GM12875 (cell line): ENCODE results near the gene OR13D1.
"Not testable (repeated sequence)": the region's sequence is repeated elsewhere in the genome, so short reads cannot be mapped to it uniquely, and the experiment has no call there.

Experiments used
- H3K4me3 ChIP-seq: one replicate; pipeline ENCODE4 v1.5.1; 2011; ENCODE audit warnings: low read depth, low read length, control low read depth
- TF ChIP-seq, protein P1 (sequence below): IDR thresholded peaks from 2 replicates; pipeline ENCODE4 v1.5.1; 2011; ENCODE audit warnings: low read depth, mild to moderate bottlenecking, control low read depth, inconsistent platforms, low read length, moderate library complexity, borderline replicate concordance; ENCODE audit not compliant: insufficient read depth

The OR13D1 gene, protein sequence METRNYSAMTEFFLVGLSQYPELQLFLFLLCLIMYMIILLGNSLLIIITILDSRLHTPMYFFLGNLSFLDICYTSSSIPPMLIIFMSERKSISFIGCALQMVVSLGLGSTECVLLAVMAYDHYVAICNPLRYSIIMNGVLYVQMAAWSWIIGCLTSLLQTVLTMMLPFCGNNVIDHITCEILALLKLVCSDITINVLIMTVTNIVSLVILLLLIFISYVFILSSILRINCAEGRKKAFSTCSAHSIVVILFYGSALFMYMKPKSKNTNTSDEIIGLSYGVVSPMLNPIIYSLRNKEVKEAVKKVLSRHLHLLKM

DNA sequence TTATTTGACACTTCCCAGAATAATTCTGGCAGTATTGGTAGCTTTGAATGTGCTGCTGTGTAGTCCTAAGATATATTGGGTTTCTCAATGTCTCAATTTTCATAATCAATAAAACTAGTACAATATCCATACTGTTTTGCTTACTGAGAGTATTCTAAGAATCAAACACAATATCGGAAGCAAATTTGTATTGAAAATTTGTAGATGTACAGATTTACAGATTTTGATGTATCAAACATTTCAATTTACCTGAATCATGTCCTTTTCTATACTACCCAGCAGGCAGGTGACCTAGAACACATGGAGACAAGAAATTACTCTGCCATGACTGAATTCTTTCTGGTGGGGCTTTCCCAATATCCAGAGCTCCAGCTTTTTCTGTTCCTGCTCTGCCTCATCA, at the start of gene OR13D1:
Gene OR13D1 (plus strand): TSS at position 301 of the 400 bp plus-strand sequence. CDS start 0 bp downstream, at position 301.
- TF ChIP-seq, protein P1, sequence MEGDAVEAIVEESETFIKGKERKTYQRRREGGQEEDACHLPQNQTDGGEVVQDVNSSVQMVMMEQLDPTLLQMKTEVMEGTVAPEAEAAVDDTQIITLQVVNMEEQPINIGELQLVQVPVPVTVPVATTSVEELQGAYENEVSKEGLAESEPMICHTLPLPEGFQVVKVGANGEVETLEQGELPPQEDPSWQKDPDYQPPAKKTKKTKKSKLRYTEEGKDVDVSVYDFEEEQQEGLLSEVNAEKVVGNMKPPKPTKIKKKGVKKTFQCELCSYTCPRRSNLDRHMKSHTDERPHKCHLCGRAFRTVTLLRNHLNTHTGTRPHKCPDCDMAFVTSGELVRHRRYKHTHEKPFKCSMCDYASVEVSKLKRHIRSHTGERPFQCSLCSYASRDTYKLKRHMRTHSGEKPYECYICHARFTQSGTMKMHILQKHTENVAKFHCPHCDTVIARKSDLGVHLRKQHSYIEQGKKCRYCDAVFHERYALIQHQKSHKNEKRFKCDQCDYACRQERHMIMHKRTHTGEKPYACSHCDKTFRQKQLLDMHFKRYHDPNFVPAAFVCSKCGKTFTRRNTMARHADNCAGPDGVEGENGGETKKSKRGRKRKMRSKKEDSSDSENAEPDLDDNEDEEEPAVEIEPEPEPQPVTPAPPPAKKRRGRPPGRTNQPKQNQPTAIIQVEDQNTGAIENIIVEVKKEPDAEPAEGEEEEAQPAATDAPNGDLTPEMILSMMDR, result no peak
- H3K4me3 ChIP-seq, result no peak within 1 kb of the TSS

DNA sequence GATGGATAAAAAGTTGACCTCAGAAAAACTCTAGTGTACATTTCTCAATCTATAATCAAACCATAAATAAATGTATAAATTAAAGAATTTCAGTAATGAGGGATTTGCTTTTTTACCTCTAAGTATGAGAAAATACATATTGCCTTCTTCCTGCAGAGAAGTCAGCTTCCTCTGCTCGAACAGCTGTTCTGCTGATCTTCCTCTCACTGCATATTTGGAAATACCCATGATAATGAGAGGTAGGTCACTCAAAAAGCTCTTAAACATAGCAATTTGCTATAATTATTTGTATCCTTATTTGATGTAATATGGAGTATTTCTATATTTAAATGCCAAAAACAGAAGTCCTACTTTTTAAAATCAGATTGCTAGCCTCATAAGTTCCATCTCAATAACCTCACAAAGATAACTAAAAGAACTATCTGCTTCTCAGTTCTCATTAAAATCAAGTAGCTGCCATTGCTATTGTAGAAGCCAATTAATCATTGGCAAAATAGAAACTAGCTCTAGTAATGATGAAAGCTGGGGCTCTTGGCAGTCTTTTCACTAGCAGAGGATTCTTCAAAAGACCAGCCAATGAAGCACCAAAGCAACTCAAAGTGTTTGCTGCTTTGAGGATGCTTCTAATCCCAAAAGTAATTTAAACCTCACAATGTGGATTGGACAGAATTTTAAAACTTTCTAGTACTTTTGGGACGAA, 35.7 kb upstream of the OR13D1 start:
- TF ChIP-seq, protein P1, result no peak
- no peak overlapping the region for H3K4me3 ChIP-seq

DNA sequence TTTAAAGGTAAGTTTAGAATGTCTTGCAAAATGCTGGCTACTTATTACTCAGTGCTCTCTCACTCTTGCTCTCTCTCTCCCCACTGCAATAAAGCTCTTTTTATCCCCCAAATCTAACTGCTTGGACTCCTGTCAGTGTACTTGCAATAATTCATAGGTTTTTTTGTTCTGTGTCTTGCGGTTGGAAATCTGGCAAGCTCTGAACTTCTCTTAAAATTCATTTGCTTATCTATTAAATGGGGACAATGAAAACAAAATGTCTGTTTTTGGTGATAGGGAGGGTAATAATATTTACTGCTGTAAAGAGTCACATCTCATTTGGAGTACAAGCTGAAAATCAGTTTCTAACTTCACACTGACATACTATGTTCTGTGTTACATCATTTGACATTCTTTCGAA, 18.7 kb upstream of the OR13D1 start:
- H3K4me3 ChIP-seq, result no peak overlapping the region
- TF ChIP-seq, protein P1, result no peak

DNA sequence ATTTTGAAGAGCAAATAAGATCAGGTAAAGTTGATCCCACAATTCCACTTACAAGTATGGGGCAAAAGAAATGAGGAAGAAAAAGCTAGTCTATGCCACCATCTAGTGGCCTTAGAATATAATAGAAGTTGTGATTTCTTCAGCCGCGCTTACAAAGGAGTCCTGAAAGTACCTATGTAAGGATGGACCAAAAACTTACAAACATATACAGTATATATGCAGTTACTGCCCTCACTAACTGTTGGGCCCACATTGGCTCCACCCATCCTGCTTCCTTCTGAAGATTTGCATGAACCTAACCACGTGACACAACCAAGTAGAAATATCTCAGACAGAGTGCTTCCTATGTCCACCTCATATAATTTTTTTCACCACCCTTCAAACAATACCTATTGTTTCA, 11.7 kb upstream of the OR13D1 start:
- TF ChIP-seq, protein P1, result peak; percentile 22; the same call in 1 of the 2 replicates
- H3K4me3 ChIP-seq, result no peak overlapping the region

DNA sequence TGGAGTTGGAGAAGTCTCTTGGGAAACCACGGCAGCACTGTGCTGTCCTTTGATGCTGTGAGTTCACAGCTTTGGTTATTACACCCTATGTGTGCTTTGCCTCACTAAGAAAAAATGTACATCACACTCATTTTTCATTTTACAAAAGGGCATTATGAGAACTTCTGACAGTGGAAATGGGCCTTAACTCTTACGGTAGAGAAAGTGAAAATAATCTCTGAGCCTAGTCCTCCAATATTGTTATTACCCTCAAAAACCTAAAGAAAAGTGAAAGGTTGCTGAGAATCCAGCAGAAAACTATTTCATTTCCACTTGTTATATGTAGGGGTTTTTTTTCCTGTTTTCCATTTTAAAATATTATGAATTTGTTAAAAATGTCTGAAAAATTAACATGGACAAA, 8.2 kb upstream of the OR13D1 start:
- TF ChIP-seq, protein P1, result no peak
- H3K4me3 ChIP-seq, result no peak overlapping the region

DNA sequence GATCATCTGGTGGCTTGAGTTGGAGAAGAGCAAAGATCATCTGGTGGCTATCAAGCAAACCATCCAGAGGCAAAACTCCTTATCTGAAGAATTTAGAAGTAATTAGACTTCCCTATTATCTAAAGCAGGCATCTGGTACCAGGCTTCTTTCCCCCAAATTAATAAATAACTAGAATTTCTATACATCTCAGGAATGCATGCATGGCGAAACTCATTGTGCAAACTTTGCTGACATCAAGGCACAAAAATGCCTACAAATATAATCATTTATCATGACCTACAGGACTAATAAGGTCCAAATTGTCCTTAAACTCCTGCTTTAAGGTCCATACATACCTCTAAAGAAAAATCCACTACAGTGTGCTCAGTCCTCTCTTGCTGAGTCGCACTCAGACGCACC, 6.0 kb downstream of the OR13D1 start:
- H3K4me3 ChIP-seq, result no peak overlapping the region
- TF ChIP-seq, protein P1, result no peak

DNA sequence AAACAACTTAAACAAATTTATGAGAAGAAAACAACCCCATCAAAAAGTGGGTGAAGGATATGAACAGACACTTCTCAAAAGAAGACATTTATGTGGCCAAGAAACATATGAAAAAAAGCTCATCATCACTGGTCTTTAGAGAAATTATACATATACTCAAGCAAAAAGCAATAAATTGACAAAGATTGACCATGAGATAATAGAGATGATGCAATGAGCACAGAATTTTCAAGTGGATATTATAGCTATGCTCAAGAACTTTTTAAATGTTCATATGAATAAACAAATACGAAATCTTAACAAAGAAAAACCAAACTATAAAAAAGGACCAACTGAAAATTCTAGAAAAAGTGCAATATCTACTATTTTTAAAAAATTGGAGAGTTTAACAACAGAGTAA, 14.4 kb downstream of the OR13D1 start:
- H3K4me3 ChIP-seq, result not testable (repeated sequence)

DNA sequence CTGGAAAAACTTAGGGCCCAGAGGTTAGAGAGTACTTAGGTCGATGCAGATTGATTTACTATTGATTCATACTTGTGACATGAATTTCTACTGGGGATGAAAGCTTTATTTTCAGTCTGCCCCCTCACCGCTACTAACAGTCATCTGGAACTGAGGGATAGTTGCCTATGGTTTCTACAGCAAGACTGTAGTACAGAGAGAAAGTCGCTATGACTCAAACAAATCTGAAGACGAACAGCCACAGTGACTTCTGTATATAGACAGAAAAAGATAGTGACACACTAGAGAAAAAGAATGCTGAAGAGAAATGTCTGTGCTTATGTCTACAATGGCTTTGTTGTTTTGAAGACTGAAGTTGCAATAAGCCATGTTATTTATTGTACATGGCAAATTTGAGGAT, 17.3 kb downstream of the OR13D1 start:
- no peak overlapping the region for H3K4me3 ChIP-seq

More for the DNA sequence above, 17.3 kb downstream of the OR13D1 start:
- TF ChIP-seq, protein P1, result no peak
